HepG2 (cell line): Measurements from ENCODE around the gene PALM. TPM values are rescaled to one million over a fixed set of nuclear protein-coding genes. Genes with fewer than 3 reads are reported as not detected.
A peak's percentile ranks its signal among the peaks of the same experiment; 100 is the strongest.

Source experiments
- ATAC-seq: fragments of 200-7000 bp; cut with Tn5 transposase; 3 replicates; pipeline ENCODE4 v1.9.1; 2020; ENCODE audit warnings: mild to moderate bottlenecking, moderate library complexity
- BruUV-seq: library from RNA; stranded (reverse); fragments of 400-500 nt; replicated peaks from 2 replicates; lab custom pipeline; 2021; lab: Mats Ljungman, UMichigan
- CTCF ChIA-PET: fragments of 300-600 bp; formaldehyde crosslinking; extraction: SDS; loops from one replicate; lab custom pipeline; 2021; ENCODE audit warnings: low total read pairs, inconsistent platforms, low intra/inter-chr PET ratio; lab: Yijun Ruan, JAX
- POLR2A ChIA-PET: fragments of 350-600 bp; sonication (Branson Sonifier 250); formaldehyde crosslinking; loops from one replicate; lab custom pipeline; 2020; ENCODE audit warnings: antibody characterized with exemption, inconsistent platforms; lab: Yijun Ruan, JAX
- DNase-seq: peaks from one replicate; pipeline ENCODE4 v3.0.0-alpha.2; 2015; ENCODE audit warnings: low spot score
- FAIRE-seq: peaks from 3 replicates; lab custom pipeline; 2011; peaks lifted over from hg19 to GRCh38; lab: Jason Lieb, UNC
- H2AFZ ChIP-seq: one replicate; pipeline ENCODE4 v1.6.1; 2011; ENCODE audit warnings: low read length, inconsistent platforms
- H3K27ac ChIP-seq: fragments of 300-600 bp; 3 replicates; pipeline ENCODE4 v1.8.0; 2011; ENCODE audit warnings: mixed run types, mild to moderate bottlenecking, mixed read lengths, low read length, inconsistent platforms; ENCODE audit not compliant: insufficient read depth; ENCODE audit errors: extremely low read length
- H3K27me3 ChIP-seq, 2 experiments: fragments of 200-600 bp in 1 of 2; 2 replicates in 1 of 2; 3 replicates in 1 of 2; pipeline versions ENCODE4 v1.6.0 to v1.8.0; 2011; ENCODE audit warnings: low read length in 2 of 2, mild to moderate bottlenecking in 2 of 2, moderate library complexity in 2 of 2, inconsistent platforms in 1 of 2; ENCODE audit not compliant: insufficient read depth in 2 of 2, control insufficient read depth in 1 of 2
- H3K36me3 ChIP-seq, 2 experiments: fragments of 200-600 bp in 1 of 2; replicated peaks in 1 of 2; 2 replicates in 1 of 2; 3 replicates in 1 of 2; pipeline versions ENCODE4 v1.5.1 to v1.8.0; 2011; ENCODE audit warnings: low read length in 2 of 2, inconsistent platforms in 1 of 2; ENCODE audit not compliant: insufficient read depth in 2 of 2, control insufficient read depth in 1 of 2
- H3K4me1 ChIP-seq: 2 replicates; pipeline ENCODE4 v1.5.1; 2012; ENCODE audit warnings: low read length, inconsistent platforms; ENCODE audit not compliant: insufficient read depth
- H3K4me2 ChIP-seq: 2 replicates; pipeline ENCODE4 v1.6.0; 2011; ENCODE audit warnings: low read depth, low read length, inconsistent platforms
- H3K4me3 ChIP-seq, 3 experiments: fragments of 200-600 bp in 1 of 3; sonication (generic), shearing (Covaris generic) in 1 of 3; replicated peaks in 1 of 3; 2 replicates each; pipeline ENCODE4 v1.5.1; 2011 to 2016; ENCODE audit warnings: low read length in 3 of 3, inconsistent platforms in 2 of 3, low read depth in 2 of 3, mild to moderate bottlenecking in 2 of 3, control low read depth in 1 of 3, mixed read lengths in 1 of 3; ENCODE audit not compliant: insufficient read depth in 1 of 3
- H3K79me2 ChIP-seq: one replicate; pipeline ENCODE4 v1.6.1; 2011; ENCODE audit warnings: low read length, inconsistent platforms; ENCODE audit not compliant: insufficient read depth
- H3K9ac ChIP-seq: 2 replicates; pipeline ENCODE4 v1.6.0; 2011; ENCODE audit warnings: mild to moderate bottlenecking, low read depth, low read length, inconsistent platforms; ENCODE audit not compliant: insufficient read depth
- H3K9me3 ChIP-seq: 2 replicates; pipeline ENCODE4 v1.5.1; 2012; ENCODE audit warnings: mild to moderate bottlenecking, low read length
- H4K20me1 ChIP-seq: 2 replicates; pipeline ENCODE4 v1.6.0; 2011; ENCODE audit warnings: inconsistent platforms, mild to moderate bottlenecking, low read length, moderate library complexity; ENCODE audit not compliant: insufficient read depth
- CBX1 ChIP-seq: IDR thresholded peaks from one replicate; pipeline ENCODE4 v1.6.1; 2016; ENCODE audit warnings: antibody characterized with exemption, low read depth
- CHD4 ChIP-seq: fragments of 200-600 bp; sonication (generic); IDR thresholded peaks from 2 replicates; pipeline ENCODE4 v1.7.0; 2017; ENCODE audit warnings: mild to moderate bottlenecking, low read length, borderline replicate concordance
- HOXA7 ChIP-seq: sonication (generic); formaldehyde crosslinking; IDR thresholded peaks from 2 replicates; pipeline ENCODE4 v1.8.1; 2022; ENCODE audit warnings: mild to moderate bottlenecking, missing genetic modification reagents, moderate library complexity
- MED8 ChIP-seq: sonication (generic); formaldehyde crosslinking; IDR thresholded peaks from 2 replicates; pipeline ENCODE4 v1.8.1; 2023; ENCODE audit warnings: mild to moderate bottlenecking, missing genetic modification reagents; ENCODE audit not compliant: insufficient replicate concordance
- MYC ChIP-seq: sonication (generic); formaldehyde crosslinking; IDR thresholded peaks from 2 replicates; pipeline ENCODE4 v1.9.0; 2021; ENCODE audit warnings: missing genetic modification reagents, borderline replicate concordance
- SPEN ChIP-seq: sonication (generic); formaldehyde crosslinking; IDR thresholded peaks from 2 replicates; pipeline ENCODE4 v1.5.1; 2020; ENCODE audit warnings: low read depth, mild to moderate bottlenecking, missing genetic modification reagents
- STAG1 ChIP-seq: sonication (generic); formaldehyde crosslinking; IDR thresholded peaks from 2 replicates; pipeline ENCODE4 v1.4.0; 2020; ENCODE audit warnings: missing genetic modification reagents
- ZMYM2 ChIP-seq: sonication (generic); formaldehyde crosslinking; IDR thresholded peaks from 2 replicates; pipeline ENCODE4 v1.8.0; 2022; ENCODE audit warnings: mild to moderate bottlenecking, missing genetic modification reagents
- ZMYM3 ChIP-seq: sonication (generic); formaldehyde crosslinking; IDR thresholded peaks from 2 replicates; pipeline ENCODE4 v1.5.1; 2020; ENCODE audit warnings: mild to moderate bottlenecking, missing genetic modification reagents
- ZNF260 ChIP-seq: sonication (generic); formaldehyde crosslinking; IDR thresholded peaks from 2 replicates; pipeline ENCODE4 v1.4.0; 2020; ENCODE audit warnings: missing genetic modification reagents, low read depth, mild to moderate bottlenecking, borderline replicate concordance
- ZNF263 ChIP-seq: sonication (generic); formaldehyde crosslinking; IDR thresholded peaks from 2 replicates; pipeline ENCODE4 v1.4.0; 2020; ENCODE audit warnings: missing genetic modification reagents
- ZNF331 ChIP-seq: sonication (generic); formaldehyde crosslinking; IDR thresholded peaks from 2 replicates; pipeline ENCODE4 v1.4.0; 2020; ENCODE audit warnings: missing genetic modification reagents
- ZNF792 ChIP-seq: IDR thresholded peaks from 2 replicates; pipeline ENCODE4 v1.6.1; 2016
- WGBS: methylation state at CpG from one replicate; pipeline ENCODE4 v1.1.6; 2017; ENCODE audit warnings: low lambda C conversion rate; 5-methylcytosine and 5-hydroxymethylcytosine counted together
- in situ Hi-C: cut with HindIII; loops from 2 replicates; pipeline ENCODE4 v1.10.0; 2017; ENCODE audit warnings: low pct_unique_long_range_greater_than_20kb; ENCODE audit not compliant: extremely low pct_ligation_motif_present
- intact Hi-C: fragments of 100-400 bp; cut with micrococcal nuclease; formaldehyde crosslinking; loops from one replicate; pipeline ENCODE4 v1.10.0; 2022; ENCODE audit not compliant: unreplicated experiment
- polyA plus RNA-seq, 8 experiments: library from polyadenylated mRNA; depleted of rRNA in 3 of 8; stranded (reverse) in 7 of 8; unstranded in 1 of 8; fragments of >200 nt; fragmentation: Illumina TruSeq in 4 of 8; extraction: Trizol in 4 of 8; gene quantifications; 2 replicates each; pipeline versions ENCODE4 v1.2.1 to v1.2.3, GENCODE V29; 2011 to 2016; ENCODE audit warnings: low read depth in 4 of 8, missing spikeins in 1 of 8, mixed read lengths in 1 of 8; ENCODE audit not compliant: insufficient read depth in 1 of 8
- total RNA-seq, 5 experiments: library from RNA; depleted of rRNA; stranded (reverse); fragments of >200 nt; fragmentation: Illumina TruSeq; extraction: Trizol; gene quantifications; 2 replicates each; pipeline ENCODE4 v1.2.3, GENCODE V29; 2016; ENCODE audit warnings: low read depth in 1 of 5
- TF ChIP-seq, protein P1 (sequence below): sonication (generic); formaldehyde crosslinking; IDR thresholded peaks from 2 replicates; pipeline ENCODE4 v1.5.0; 2020; ENCODE audit warnings: mild to moderate bottlenecking, missing genetic modification reagents

The PALM gene
- total and polyA plus RNA-seq, 2 of the 13 experiments (the other 11 are each of a cell fraction or from before 2014, with no cell fraction given) = 4.0 to 9.7 TPM

DNA sequence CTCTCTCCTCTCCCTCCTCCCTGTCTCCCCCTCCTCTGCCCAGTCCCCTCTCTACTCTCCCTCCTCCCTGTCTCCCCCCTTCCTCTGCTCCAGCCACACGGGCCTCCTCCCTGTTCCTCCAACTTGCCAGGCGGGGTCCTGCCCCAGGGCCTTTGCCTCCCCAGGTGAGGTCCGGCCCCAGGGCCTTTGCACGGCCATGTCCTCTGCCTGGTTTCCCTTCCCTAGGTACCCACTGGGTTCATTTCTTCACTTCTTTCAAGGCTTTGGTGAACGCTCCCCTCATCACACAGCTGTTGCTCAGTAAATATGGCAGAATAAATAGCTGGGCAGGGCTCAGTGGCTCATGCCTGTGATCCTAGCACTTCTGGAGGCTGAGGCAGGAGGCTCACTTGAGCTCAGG is 63.3 kb downstream of the PALM start:
- Histone ChIP-seq H3K36me3 (no peaks in the 10 kb centered on the region), H3K9me3 (no peaks in the 10 kb centered on the region), H4K20me1 (no peaks in the 10 kb centered on the region), H3K9ac (no peak overlapping the region), H3K27ac (no peak overlapping the region), H3K79me2 (no peaks in the 10 kb centered on the region), H3K4me1 (peaks cover 26% of the 10 kb centered on the region), H3K27me3 (no peaks in the 10 kb centered on the region; a peak in 1 of 5 replicates), H3K4me3 (no peak overlapping the region), H3K4me2 (no peak overlapping the region), H2AFZ (no peak overlapping the region)
- FAIRE-seq (no peak), ATAC-seq (no peak), DNase-seq (no peak)
- BruUV-seq = no TSS peak
- in situ Hi-C loops (loop anchor here (5.0 kb wide), 1 partner anchor 150 kb away; no protein-coding TSS in a partner anchor), intact Hi-C loops (loop anchor here (5.0 kb wide), 1 partner anchor 85 kb away; the partner anchor contains the start of gene CFD)
- WGBS = 36% methylated on average over 5 of the region's 5 CpGs
- CTCF ChIA-PET = interaction anchor here (0.9 kb wide), 1 partner anchor 10 kb away, joined by 3 read pairs; no protein-coding TSS in a partner anchor
- TF ChIP-seq ZNF263 (CRISPR knock-in tag) = peak; percentile 85
- TF ChIP-seq MYC (CRISPR knock-in tag) = no peak
- TF ChIP-seq SPEN (CRISPR knock-in tag) = no peak
- TF ChIP-seq MED8 = no peak
- TF ChIP-seq, protein P1, sequence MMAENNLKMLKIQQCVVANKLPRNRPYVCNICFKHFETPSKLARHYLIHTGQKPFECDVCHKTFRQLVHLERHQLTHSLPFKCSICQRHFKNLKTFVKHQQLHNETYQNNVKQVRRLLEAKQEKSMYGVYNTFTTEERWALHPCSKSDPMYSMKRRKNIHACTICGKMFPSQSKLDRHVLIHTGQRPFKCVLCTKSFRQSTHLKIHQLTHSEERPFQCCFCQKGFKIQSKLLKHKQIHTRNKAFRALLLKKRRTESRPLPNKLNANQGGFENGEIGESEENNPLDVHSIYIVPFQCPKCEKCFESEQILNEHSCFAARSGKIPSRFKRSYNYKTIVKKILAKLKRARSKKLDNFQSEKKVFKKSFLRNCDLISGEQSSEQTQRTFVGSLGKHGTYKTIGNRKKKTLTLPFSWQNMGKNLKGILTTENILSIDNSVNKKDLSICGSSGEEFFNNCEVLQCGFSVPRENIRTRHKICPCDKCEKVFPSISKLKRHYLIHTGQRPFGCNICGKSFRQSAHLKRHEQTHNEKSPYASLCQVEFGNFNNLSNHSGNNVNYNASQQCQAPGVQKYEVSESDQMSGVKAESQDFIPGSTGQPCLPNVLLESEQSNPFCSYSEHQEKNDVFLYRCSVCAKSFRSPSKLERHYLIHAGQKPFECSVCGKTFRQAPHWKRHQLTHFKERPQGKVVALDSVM = peak; percentile 36; the same call in 1 of the 2 replicates
- TF ChIP-seq ZNF331 (CRISPR knock-in tag) = no peak
- no peak for TF ChIP-seq STAG1 (CRISPR knock-in tag)
- TF ChIP-seq ZMYM2 (CRISPR knock-in tag) = 0 out of 2 replicates have a peak, but pooled peaks have one; percentile 18
- TF ChIP-seq CHD4 = peak; percentile 71; the same call in 1 of the 2 replicates
- 0 out of 2 replicates have a peak, but pooled peaks have one; percentile 37 for TF ChIP-seq ZMYM3 (CRISPR knock-in tag)
- no peak for TF ChIP-seq HOXA7
- no peak for TF ChIP-seq ZNF260 (CRISPR knock-in tag)
- TF ChIP-seq CBX1 = no peak
- TF ChIP-seq ZNF792 (CRISPR knock-in tag) = no peak
- POLR2A ChIA-PET = no interaction called here
